B cell (primary cell): Measurements from ENCODE around the gene CACNG1. TPM values are rescaled to one million over a fixed set of nuclear protein-coding genes. Genes with fewer than 3 reads are reported as not detected.

Experiments
- ATAC-seq: fragments of 200-7000 bp; cut with Tn5 transposase; one replicate; pipeline ENCODE4 v1.10.0; 2021; ENCODE audit warnings: low read depth, mild to moderate bottlenecking, moderate number of reproducible peaks, moderate library complexity
- CTCF ChIA-PET: fragments of 350-600 bp; sonication (Branson Sonifier 250); formaldehyde crosslinking; loops from one replicate; lab custom pipeline; 2021; ENCODE audit warnings: antibody characterized with exemption, inconsistent platforms; lab: Charles Lee
- POLR2A ChIA-PET: fragments of 350-600 bp; sonication (Branson Sonifier 250); formaldehyde crosslinking; loops from one replicate; lab custom pipeline; 2021; ENCODE audit warnings: antibody characterized with exemption; lab: Charles Lee
- DNase-seq: peaks from one replicate; pipeline ENCODE4 v3.0.0; 2013
- H2AFZ ChIP-seq: 2 replicates; pipeline ENCODE4 v1.6.1; 2012; ENCODE audit warnings: mild to moderate bottlenecking, low read depth, low read length; ENCODE audit not compliant: insufficient read depth, poor library complexity, severe bottlenecking
- H3K27ac ChIP-seq, 2 donors: 1 replicate in 1 of 2; 2 replicates in 1 of 2; pipeline ENCODE4 v1.5.1; 2012 to 2013; ENCODE audit warnings: low read length in 2 of 2, mild to moderate bottlenecking in 2 of 2, moderate library complexity in 1 of 2
- H3K27me3 ChIP-seq, 4 experiments: fragments of 200-600 bp in 1 of 4; sonication (generic) in 1 of 4; replicated peaks in 1 of 4; 1 replicate in 2 of 4; 2 replicates in 2 of 4; pipeline versions ENCODE4 v1.6.1 to v1.7.0; 2013 to 2016; ENCODE audit warnings: low read length in 3 of 4, mild to moderate bottlenecking in 2 of 4, mixed read lengths in 1 of 4, moderate library complexity in 1 of 4; ENCODE audit not compliant: insufficient read depth in 4 of 4, control insufficient read depth in 3 of 4; ENCODE audit errors: control extremely low read depth in 1 of 4
- H3K36me3 ChIP-seq, 2 experiments: replicated peaks in 1 of 2; 1 replicate in 1 of 2; 2 replicates in 1 of 2; pipeline versions ENCODE4 v1.6.1 to v1.7.1; 2013; ENCODE audit warnings: low read length in 1 of 2; ENCODE audit not compliant: insufficient read depth in 2 of 2, control insufficient read depth in 1 of 2; ENCODE audit errors: control extremely low read depth in 1 of 2, extremely low read depth in 1 of 2
- H3K4me1 ChIP-seq, 2 donors: fragments of 200-600 bp in 1 of 2; sonication (generic) in 1 of 2; 1 replicate in 1 of 2; 2 replicates in 1 of 2; pipeline versions ENCODE4 v1.5.1 to v1.6.1; 2013 to 2017; ENCODE audit warnings: low read length in 2 of 2; ENCODE audit not compliant: control insufficient read depth in 2 of 2, insufficient read depth in 2 of 2
- H3K4me2 ChIP-seq: replicated peaks from 2 replicates; pipeline ENCODE3; 2012; ENCODE audit warnings: mild to moderate bottlenecking, low read depth, low read length; ENCODE audit not compliant: poor library complexity, severe bottlenecking
- H3K4me3 ChIP-seq, 5 experiments: fragments of 200-600 bp in 1 of 5; sonication (generic) in 1 of 5; 1 replicate in 3 of 5; 2 replicates in 2 of 5; pipeline versions ENCODE4 v1.5.1 to v1.7.0; 2011 to 2016; ENCODE audit warnings: low read length in 4 of 5, mild to moderate bottlenecking in 4 of 5, low read depth in 2 of 5, control low read depth in 1 of 5, moderate library complexity in 1 of 5; ENCODE audit not compliant: insufficient read depth in 1 of 5; ENCODE audit errors: control extremely low read depth in 1 of 5, extremely low read depth in 1 of 5
- H3K79me2 ChIP-seq: fragments of 200-600 bp; sonication (generic); one replicate; pipeline ENCODE4 v1.6.0; 2016; ENCODE audit warnings: low read length; ENCODE audit not compliant: control insufficient read depth, insufficient read depth
- H3K9ac ChIP-seq: fragments of 200-600 bp; sonication (generic); 2 replicates; pipeline ENCODE4 v1.6.1; 2017; ENCODE audit warnings: mild to moderate bottlenecking, low read length, moderate library complexity
- H3K9me3 ChIP-seq, 3 donors: one replicate each; pipeline versions ENCODE4 v1.6.1 to v1.7.1; 2013; ENCODE audit warnings: low read length in 2 of 3; ENCODE audit not compliant: control insufficient read depth in 2 of 3, insufficient read depth in 1 of 3; ENCODE audit errors: control extremely low read depth in 1 of 3
- H4K20me1 ChIP-seq: 2 replicates; pipeline ENCODE4 v1.6.0; 2012; ENCODE audit warnings: mild to moderate bottlenecking, low read length; ENCODE audit not compliant: insufficient read depth, control insufficient read depth, poor library complexity, severe bottlenecking
- H3K27ac Mint-ChIP-seq: one replicate; pipeline ENCODE4 v1.8.0; 2021; ENCODE audit warnings: mixed read lengths
- H3K27me3 Mint-ChIP-seq: one replicate; pipeline ENCODE4 v1.8.0; 2021; ENCODE audit warnings: mixed read lengths
- H3K4me1 Mint-ChIP-seq: one replicate; pipeline ENCODE4 v1.8.0; 2021; ENCODE audit warnings: mixed read lengths
- H3K4me3 Mint-ChIP-seq: one replicate; pipeline ENCODE4 v1.8.0; 2021; ENCODE audit warnings: mixed read lengths
- H3K9me3 Mint-ChIP-seq: one replicate; pipeline ENCODE4 v1.8.0; 2022; ENCODE audit warnings: mixed read lengths; ENCODE audit not compliant: insufficient read depth
- EZH2 ChIP-seq: IDR thresholded peaks from 2 replicates; pipeline ENCODE4 v1.6.1; 2012; ENCODE audit warnings: borderline replicate concordance, low read depth, mild to moderate bottlenecking, moderate library complexity, low read length; ENCODE audit not compliant: insufficient read depth, poor library complexity, severe bottlenecking
- WGBS: methylation state at CpG from one replicate; pipeline ENCODE4 v1.1.5; 2013; ENCODE audit warnings: missing lambda C conversion rate; ENCODE audit not compliant: insufficient coverage; 5-methylcytosine and 5-hydroxymethylcytosine counted together
- intact Hi-C: fragments of 100-400 bp; cut with micrococcal nuclease; formaldehyde crosslinking; loops from one replicate; pipeline ENCODE4 v1.10.0; 2022
- polyA plus RNA-seq: library from polyadenylated mRNA; depleted of rRNA; stranded (reverse); fragments of >200 nt; gene quantifications from 2 replicates; pipeline ENCODE4 v1.2.3, GENCODE V29; 2012
- total RNA-seq, 2 donors: library from RNA; stranded (reverse); fragments of 120-200 nt in 1 of 2; gene quantifications; 1 replicate in 1 of 2; 2 replicates in 1 of 2; pipeline versions ENCODE4 v1.2.3 to v1.2.4, GENCODE V29; 2013 to 2022
- TF ChIP-seq, protein P1 (sequence below): fragments of 200-600 bp; IDR thresholded peaks from one replicate; pipeline ENCODE4 v1.8.0; 2022; ENCODE audit warnings: antibody characterized with exemption, mild to moderate bottlenecking

Gene CACNG1
- total and polyA plus RNA-seq, 2 donors (not counting 1 experiment from before 2014, with no cell fraction given): not detected

DNA sequence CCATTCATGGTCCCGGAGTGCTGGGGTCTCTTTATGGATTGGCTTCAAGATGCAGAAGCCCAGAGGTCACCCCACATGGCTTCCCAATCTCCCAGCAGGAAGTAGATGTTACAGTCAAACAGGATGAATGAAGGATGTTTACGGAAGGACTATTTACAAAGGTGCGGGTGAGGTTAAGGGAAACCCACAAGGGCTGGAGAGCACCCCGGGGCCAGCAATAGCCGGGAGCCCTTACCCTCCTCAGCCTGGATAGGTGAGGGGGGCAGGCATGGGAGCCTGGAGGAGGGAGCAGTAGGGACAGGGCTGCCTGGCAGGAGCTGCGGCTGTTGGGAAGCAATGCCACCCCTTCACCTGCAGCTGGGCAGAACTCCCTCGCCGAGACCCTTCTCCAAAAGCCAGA lies 24.5 kb upstream of the CACNG1 start:
- Histone ChIP-seq H3K79me2 (no peaks in the 10 kb centered on the region), H3K9me3 (no peaks in the 10 kb centered on the region), H2AFZ (no peak overlapping the region), H3K27ac (no peak overlapping the region), H3K4me1 (no peaks in the 10 kb centered on the region), H3K4me3 (no peak overlapping the region), H3K4me2 (no peak overlapping the region), H4K20me1 (no peaks in the 10 kb centered on the region), H3K9ac (no peak overlapping the region), H3K36me3 (no peaks in the 10 kb centered on the region), H3K27me3 (no peaks in the 10 kb centered on the region)
- intact Hi-C loops: no loop called here
- TF ChIP-seq, protein P1, sequence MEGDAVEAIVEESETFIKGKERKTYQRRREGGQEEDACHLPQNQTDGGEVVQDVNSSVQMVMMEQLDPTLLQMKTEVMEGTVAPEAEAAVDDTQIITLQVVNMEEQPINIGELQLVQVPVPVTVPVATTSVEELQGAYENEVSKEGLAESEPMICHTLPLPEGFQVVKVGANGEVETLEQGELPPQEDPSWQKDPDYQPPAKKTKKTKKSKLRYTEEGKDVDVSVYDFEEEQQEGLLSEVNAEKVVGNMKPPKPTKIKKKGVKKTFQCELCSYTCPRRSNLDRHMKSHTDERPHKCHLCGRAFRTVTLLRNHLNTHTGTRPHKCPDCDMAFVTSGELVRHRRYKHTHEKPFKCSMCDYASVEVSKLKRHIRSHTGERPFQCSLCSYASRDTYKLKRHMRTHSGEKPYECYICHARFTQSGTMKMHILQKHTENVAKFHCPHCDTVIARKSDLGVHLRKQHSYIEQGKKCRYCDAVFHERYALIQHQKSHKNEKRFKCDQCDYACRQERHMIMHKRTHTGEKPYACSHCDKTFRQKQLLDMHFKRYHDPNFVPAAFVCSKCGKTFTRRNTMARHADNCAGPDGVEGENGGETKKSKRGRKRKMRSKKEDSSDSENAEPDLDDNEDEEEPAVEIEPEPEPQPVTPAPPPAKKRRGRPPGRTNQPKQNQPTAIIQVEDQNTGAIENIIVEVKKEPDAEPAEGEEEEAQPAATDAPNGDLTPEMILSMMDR: no peak
- no peak for TF ChIP-seq EZH2
- ATAC-seq (no peak), DNase-seq (no peak)
- H3K9me3 Mint-ChIP-seq: no peaks in the 10 kb centered on the region
- 96% methylated on average over 7 of the region's 8 CpGs for WGBS
- no peaks in the 10 kb centered on the region for H3K4me1 Mint-ChIP-seq
- no peak overlapping the region for H3K4me3 Mint-ChIP-seq
- H3K27me3 Mint-ChIP-seq: no peaks in the 10 kb centered on the region
- ChIA-PET POLR2A (no interaction called here), CTCF (no interaction called here)
- no peak overlapping the region for H3K27ac Mint-ChIP-seq

DNA sequence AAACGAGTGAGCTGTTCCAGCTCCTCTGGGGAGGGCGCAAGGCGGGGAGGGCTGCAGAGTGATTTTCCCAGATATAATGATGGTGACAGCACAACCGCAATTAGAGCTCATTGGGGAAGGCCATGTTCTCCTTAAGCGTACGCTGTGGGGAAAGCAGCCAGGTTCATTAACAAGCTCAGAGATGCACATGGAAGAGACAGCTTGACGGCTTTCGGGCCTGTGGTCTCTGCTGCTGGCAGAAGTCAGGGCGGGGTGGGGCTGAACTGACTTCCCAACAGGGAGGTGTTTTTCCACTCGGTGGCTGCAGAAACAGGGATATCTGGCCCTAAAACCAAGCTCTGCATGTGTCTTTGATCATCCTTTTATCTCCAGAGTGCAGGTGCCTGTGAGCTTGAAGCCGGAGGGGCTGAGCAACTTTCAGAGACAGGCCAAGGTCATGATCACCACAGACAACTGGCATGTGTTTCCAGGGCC lies 24.0 kb upstream of the CACNG1 start:
- WGBS: 90% methylated on average over 11 of the region's 11 CpGs
- Histone ChIP-seq H3K79me2 (no peaks in the 10 kb centered on the region), H4K20me1 (no peaks in the 10 kb centered on the region), H3K4me3 (no peak overlapping the region), H3K4me2 (no peak overlapping the region), H3K9me3 (no peaks in the 10 kb centered on the region), H3K4me1 (no peaks in the 10 kb centered on the region), H3K27me3 (no peaks in the 10 kb centered on the region), H3K27ac (no peak overlapping the region), H2AFZ (no peak overlapping the region), H3K36me3 (no peaks in the 10 kb centered on the region), H3K9ac (no peak overlapping the region)
- Mint-ChIP-seq H3K9me3 (no peaks in the 10 kb centered on the region), H3K27ac (no peak overlapping the region), H3K4me3 (no peak overlapping the region), H3K4me1 (no peaks in the 10 kb centered on the region), H3K27me3 (no peaks in the 10 kb centered on the region)
- intact Hi-C loops: no loop called here
- CTCF ChIA-PET: no interaction called here
- no peak for ATAC-seq
- TF ChIP-seq, protein P1: no peak
- no peak for TF ChIP-seq EZH2
- POLR2A ChIA-PET: no interaction called here
- no peak for DNase-seq
